ENCODE data around the gene KHDRBS1.
A peak's percentile ranks its signal among the peaks of the same experiment; 100 is the strongest.

KHDRBS1 gene

GRCh38 chr1:31985430-31985829, 28.2 kb upstream of the KHDRBS1 start:
- no peak overlapping the region for H3K4me3 ChIP-seq (ENCODE audit: low read depth in 1 of 2, low read length in 2 of 2)
- DNase-seq: no peak
- ATAC-seq (ENCODE audit: insufficient read depth, low read depth): peak; percentile 33; the same call in 2 of the 3 replicates
- peaks cover 38% of the 10 kb centered on the region for H3K4me1 ChIP-seq (ENCODE audit: insufficient read depth, low read length)
- no peak overlapping the region for H3K4me2 ChIP-seq (ENCODE audit: insufficient read depth, low read length)
- peak overlapping the region; percentile 66 for H2AFZ ChIP-seq (ENCODE audit: low read depth, low read length)
- TF ChIP-seq CTCF (IDR thresholded peaks at IDR 0.05; ENCODE audit: borderline replicate concordance, extremely low read depth, low read length, poor library complexity, severe bottlenecking): no peak
- TF ChIP-seq EZH2 (IDR thresholded peaks at IDR 0.05; ENCODE audit: borderline replicate concordance, low read depth, low read length, severe bottlenecking): no peak
- no peaks in the 10 kb centered on the region for H4K20me1 ChIP-seq (ENCODE audit: insufficient read depth, low read length)
- H3K36me3 ChIP-seq (ENCODE audit: insufficient read depth, low read length): no peaks in the 10 kb centered on the region
- H3K27me3 ChIP-seq (ENCODE audit: insufficient read depth, low read length, poor library complexity): no peaks in the 10 kb centered on the region
- H3K9me3 ChIP-seq (ENCODE audit: insufficient read depth, low read length, severe bottlenecking): no peaks in the 10 kb centered on the region
- no peaks in the 10 kb centered on the region for H3K79me2 ChIP-seq (ENCODE audit: insufficient read depth, low read length)
- H3K27ac ChIP-seq (ENCODE audit: low read length): peak overlapping the region; percentile 61
- H3K9ac ChIP-seq (ENCODE audit: low read depth, low read length): peak overlapping the region; percentile 4; the same call in 1 of the 2 replicates

- Histone ChIP-seq H2AFZ (ENCODE audit: low read depth, low read length) (no peak overlapping the region), H3K79me2 (ENCODE audit: insufficient read depth, low read length) (no peaks in the 10 kb centered on the region)
- TF ChIP-seq EZH2 (IDR thresholded peaks at IDR 0.05; ENCODE audit: borderline replicate concordance, low read depth, low read length, severe bottlenecking): no peak
- TF ChIP-seq CTCF (IDR thresholded peaks at IDR 0.05; ENCODE audit: borderline replicate concordance, extremely low read depth, low read length, poor library complexity, severe bottlenecking): no peak
Observed at GRCh38 chr1:31987135-31987619, 26.5 kb upstream of the KHDRBS1 start.

GRCh38 chr1:31989964-31990363, 23.7 kb upstream of the KHDRBS1 start:
- no peaks in the 10 kb centered on the region for H3K27me3 ChIP-seq (ENCODE audit: insufficient read depth, low read length, poor library complexity)
- no peak overlapping the region for H3K4me3 ChIP-seq (ENCODE audit: low read depth in 1 of 2, low read length in 2 of 2)
- no peak overlapping the region for H3K4me2 ChIP-seq (ENCODE audit: insufficient read depth, low read length)
- H3K4me1 ChIP-seq (ENCODE audit: insufficient read depth, low read length): peaks cover 12% of the 10 kb centered on the region
- no peak for DNase-seq
- no peak overlapping the region for H3K9ac ChIP-seq (ENCODE audit: low read depth, low read length)
- TF ChIP-seq CTCF (IDR thresholded peaks at IDR 0.05; ENCODE audit: borderline replicate concordance, extremely low read depth, low read length, poor library complexity, severe bottlenecking) (no peak), EZH2 (IDR thresholded peaks at IDR 0.05; ENCODE audit: borderline replicate concordance, low read depth, low read length, severe bottlenecking) (no peak)
- no peaks in the 10 kb centered on the region for H4K20me1 ChIP-seq (ENCODE audit: insufficient read depth, low read length)
- no peaks in the 10 kb centered on the region for H3K36me3 ChIP-seq (ENCODE audit: insufficient read depth, low read length)
- no peak for ATAC-seq (ENCODE audit: insufficient read depth, low read depth)
- H2AFZ ChIP-seq (ENCODE audit: low read depth, low read length): no peak overlapping the region
- H3K9me3 ChIP-seq (ENCODE audit: insufficient read depth, low read length, severe bottlenecking): no peaks in the 10 kb centered on the region
- no peaks in the 10 kb centered on the region for H3K79me2 ChIP-seq (ENCODE audit: insufficient read depth, low read length)
- H3K27ac ChIP-seq (ENCODE audit: low read length): no peak overlapping the region

More at GRCh38 chr1:31987135-31987619, 26.5 kb upstream of the KHDRBS1 start:
- Histone ChIP-seq H3K4me1 (ENCODE audit: insufficient read depth, low read length) (peaks cover 30% of the 10 kb centered on the region), H3K27ac (ENCODE audit: low read length) (no peak overlapping the region), H4K20me1 (ENCODE audit: insufficient read depth, low read length) (no peaks in the 10 kb centered on the region), H3K4me3 (ENCODE audit: low read depth in 1 of 2, low read length in 2 of 2) (no peak overlapping the region), H3K36me3 (ENCODE audit: insufficient read depth, low read length) (no peaks in the 10 kb centered on the region), H3K4me2 (ENCODE audit: insufficient read depth, low read length) (no peak overlapping the region), H3K9ac (ENCODE audit: low read depth, low read length) (no peak overlapping the region), H3K27me3 (ENCODE audit: insufficient read depth, low read length, poor library complexity) (no peaks in the 10 kb centered on the region), H3K9me3 (ENCODE audit: insufficient read depth, low read length, severe bottlenecking) (no peaks in the 10 kb centered on the region)
- ATAC-seq (ENCODE audit: insufficient read depth, low read depth): no peak
- no peak for DNase-seq

Data from DND-41 (cell line).